Neural cell (in vitro differentiated cells): ENCODE results near the gene B4GALT5. TPM values are rescaled to one million over a fixed set of nuclear protein-coding genes. Genes with fewer than 3 reads are reported as not detected.

ENCODE experiments used
- H2AFZ ChIP-seq: fragments of 200-600, 300-800 bp; sonication (generic), shearing (Covaris generic); 2 replicates; pipeline ENCODE4 v1.6.0; 2014; ENCODE audit warnings: low read depth, mild to moderate bottlenecking, antibody characterized with exemption, low read length, moderate library complexity
- H3F3A ChIP-seq: fragments of 200-600 bp; shearing (Covaris generic); 2 replicates; pipeline ENCODE4 v1.6.1; 2016; ENCODE audit warnings: mild to moderate bottlenecking, moderate library complexity, mixed read lengths, antibody characterized with exemption, low read length; ENCODE audit not compliant: insufficient read depth, poor library complexity, severe bottlenecking
- H3K27ac ChIP-seq: fragments of 200-600, 300-800 bp; sonication (generic), shearing (Covaris generic); 2 replicates; pipeline ENCODE4 v1.5.1; 2014; ENCODE audit warnings: mild to moderate bottlenecking, low read length, moderate library complexity
- H3K27me3 ChIP-seq: fragments of 300-800, 200-600 bp; sonication (generic), shearing (Covaris generic); 2 replicates; pipeline ENCODE4 v1.6.0; 2014; ENCODE audit warnings: mild to moderate bottlenecking, low read depth, low read length, moderate library complexity; ENCODE audit not compliant: insufficient read depth
- H3K36me3 ChIP-seq: fragments of 300-800, 200-600 bp; sonication (generic), shearing (Covaris generic); 2 replicates; pipeline ENCODE4 v1.5.1; 2014; ENCODE audit warnings: mild to moderate bottlenecking, antibody characterized with exemption, low read length, moderate library complexity; ENCODE audit not compliant: insufficient read depth
- H3K4me2 ChIP-seq: fragments of 300-800, 200-600 bp; sonication (generic), shearing (Covaris generic); 2 replicates; pipeline ENCODE4 v1.6.0; 2014; ENCODE audit warnings: mild to moderate bottlenecking, low read length
- H3K4me3 ChIP-seq: fragments of 300-800, 200-600 bp; sonication (generic), shearing (Covaris generic); 2 replicates; pipeline ENCODE4 v1.5.1; 2014; ENCODE audit warnings: mild to moderate bottlenecking, low read length, moderate library complexity
- H3K79me2 ChIP-seq: fragments of 200-600 bp; shearing (Covaris generic); replicated peaks from 2 replicates; pipeline ENCODE4 v1.6.0; 2014; ENCODE audit warnings: mild to moderate bottlenecking, low read length, moderate library complexity; ENCODE audit not compliant: insufficient read depth
- H3K9ac ChIP-seq: fragments of 300-800, 200-600 bp; sonication (generic), shearing (Covaris generic); 2 replicates; pipeline ENCODE4 v1.6.1; 2016; ENCODE audit warnings: mild to moderate bottlenecking, low read length, mixed read lengths
- H3K9me2 ChIP-seq: fragments of 200-600 bp; shearing (Covaris generic); 2 replicates; pipeline ENCODE4 v1.6.1; 2016; ENCODE audit warnings: mild to moderate bottlenecking, low read length, mixed read lengths; ENCODE audit not compliant: insufficient read depth
- H3K9me3 ChIP-seq: fragments of 200-600, 300-800 bp; sonication (generic), shearing (Covaris generic); 2 replicates; pipeline ENCODE4 v1.6.1; 2016; ENCODE audit warnings: mild to moderate bottlenecking, mixed run types, low read length, moderate library complexity, mixed read lengths
- H4K20me1 ChIP-seq: fragments of 200-600 bp; shearing (Covaris generic); 2 replicates; pipeline ENCODE4 v1.6.1; 2016; ENCODE audit warnings: mild to moderate bottlenecking, mixed run types; ENCODE audit not compliant: insufficient read depth
- EP300 ChIP-seq: fragments of 450-650 bp; conservative IDR thresholded peaks from 2 replicates; pipeline ENCODE4 v1.6.1; 2014; ENCODE audit warnings: antibody characterized with exemption, mild to moderate bottlenecking, moderate library complexity; ENCODE audit not compliant: poor library complexity, severe bottlenecking
- EZH2 ChIP-seq: fragments of 200-600, 300-800 bp; shearing (Covaris generic), sonication (generic); IDR thresholded peaks from 2 replicates; pipeline ENCODE4 v1.6.1; 2014; ENCODE audit warnings: antibody characterized with exemption, low read length, borderline replicate concordance, mild to moderate bottlenecking; ENCODE audit not compliant: insufficient read depth, poor library complexity, severe bottlenecking
- MXI1 ChIP-seq: fragments of 450-650 bp; conservative IDR thresholded peaks from 2 replicates; pipeline ENCODE4 v1.6.1; 2014; ENCODE audit warnings: antibody characterized with exemption, mild to moderate bottlenecking; ENCODE audit not compliant: poor library complexity, severe bottlenecking
- POLR2AphosphoS5 ChIP-seq: IDR thresholded peaks from 2 replicates; pipeline ENCODE4 v1.6.1; 2012
- RAD21 ChIP-seq: fragments of 450-650 bp; conservative IDR thresholded peaks from 2 replicates; pipeline ENCODE4 v1.6.1; 2014; ENCODE audit warnings: antibody characterized with exemption, mild to moderate bottlenecking, moderate library complexity
- SMC3 ChIP-seq: fragments of 450-650 bp; conservative IDR thresholded peaks from 2 replicates; pipeline ENCODE4 v1.6.1; 2014; ENCODE audit warnings: antibody characterized with exemption, mild to moderate bottlenecking, moderate library complexity; ENCODE audit not compliant: poor library complexity
- TAF1 ChIP-seq: IDR thresholded peaks from 2 replicates; pipeline ENCODE4 v1.6.1; 2012; ENCODE audit warnings: low read depth
- polyA plus RNA-seq: library from polyadenylated mRNA; depleted of rRNA; stranded (reverse); fragments of >200 nt; gene quantifications from 2 replicates; pipeline ENCODE4 v1.2.3, GENCODE V29; 2014
- TF ChIP-seq, protein P1 (sequence below): fragments of 450-650 bp; IDR thresholded peaks from 2 replicates; pipeline ENCODE4 v1.5.1; 2014; ENCODE audit warnings: antibody characterized with exemption, mild to moderate bottlenecking, moderate library complexity; ENCODE audit not compliant: poor library complexity, severe bottlenecking
- TF ChIP-seq, protein P2 (sequence below): IDR thresholded peaks from 2 replicates; pipeline ENCODE4 v1.6.1; 2012; ENCODE audit warnings: borderline replicate concordance

The B4GALT5 gene
- polyA plus RNA-seq, 1 donor from 2014 or later, result 34.7 TPM

DNA sequence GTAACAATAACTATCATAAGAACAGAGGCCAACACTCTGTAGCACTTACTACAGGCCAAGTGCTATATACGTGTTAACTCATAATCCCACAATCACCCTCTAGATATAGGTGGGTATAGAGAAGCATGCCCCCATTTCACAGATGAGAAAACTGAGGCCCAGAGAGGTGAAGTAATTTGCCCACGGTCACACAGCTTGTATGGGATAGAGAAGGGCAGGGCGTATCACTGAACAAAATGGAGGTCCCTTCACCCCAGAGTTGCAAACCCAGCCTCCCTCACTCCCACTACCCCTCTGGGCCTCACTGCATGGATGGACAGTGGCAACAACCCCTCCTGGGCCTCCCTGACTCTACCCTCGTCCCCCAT, 113.9 kb downstream of the B4GALT5 start:
- Histone ChIP-seq H3K9me3 (no peaks in the 10 kb centered on the region), H3K79me2 (no peaks in the 10 kb centered on the region), H2AFZ (no peak overlapping the region), H3K27me3 (no peaks in the 10 kb centered on the region), H3K36me3 (no peaks in the 10 kb centered on the region), H3K9me2 (no peaks in the 10 kb centered on the region), H3F3A (no peaks in the 10 kb centered on the region), H3K9ac (no peak overlapping the region), H3K27ac (no peak overlapping the region), H4K20me1 (no peaks in the 10 kb centered on the region), H3K4me3 (no peak overlapping the region), H3K4me2 (no peak overlapping the region)
- TF ChIP-seq EZH2 (no peak), POLR2AphosphoS5 (no peak), EP300 (no peak)
- TF ChIP-seq, protein P1, sequence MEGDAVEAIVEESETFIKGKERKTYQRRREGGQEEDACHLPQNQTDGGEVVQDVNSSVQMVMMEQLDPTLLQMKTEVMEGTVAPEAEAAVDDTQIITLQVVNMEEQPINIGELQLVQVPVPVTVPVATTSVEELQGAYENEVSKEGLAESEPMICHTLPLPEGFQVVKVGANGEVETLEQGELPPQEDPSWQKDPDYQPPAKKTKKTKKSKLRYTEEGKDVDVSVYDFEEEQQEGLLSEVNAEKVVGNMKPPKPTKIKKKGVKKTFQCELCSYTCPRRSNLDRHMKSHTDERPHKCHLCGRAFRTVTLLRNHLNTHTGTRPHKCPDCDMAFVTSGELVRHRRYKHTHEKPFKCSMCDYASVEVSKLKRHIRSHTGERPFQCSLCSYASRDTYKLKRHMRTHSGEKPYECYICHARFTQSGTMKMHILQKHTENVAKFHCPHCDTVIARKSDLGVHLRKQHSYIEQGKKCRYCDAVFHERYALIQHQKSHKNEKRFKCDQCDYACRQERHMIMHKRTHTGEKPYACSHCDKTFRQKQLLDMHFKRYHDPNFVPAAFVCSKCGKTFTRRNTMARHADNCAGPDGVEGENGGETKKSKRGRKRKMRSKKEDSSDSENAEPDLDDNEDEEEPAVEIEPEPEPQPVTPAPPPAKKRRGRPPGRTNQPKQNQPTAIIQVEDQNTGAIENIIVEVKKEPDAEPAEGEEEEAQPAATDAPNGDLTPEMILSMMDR, result no peak

DNA sequence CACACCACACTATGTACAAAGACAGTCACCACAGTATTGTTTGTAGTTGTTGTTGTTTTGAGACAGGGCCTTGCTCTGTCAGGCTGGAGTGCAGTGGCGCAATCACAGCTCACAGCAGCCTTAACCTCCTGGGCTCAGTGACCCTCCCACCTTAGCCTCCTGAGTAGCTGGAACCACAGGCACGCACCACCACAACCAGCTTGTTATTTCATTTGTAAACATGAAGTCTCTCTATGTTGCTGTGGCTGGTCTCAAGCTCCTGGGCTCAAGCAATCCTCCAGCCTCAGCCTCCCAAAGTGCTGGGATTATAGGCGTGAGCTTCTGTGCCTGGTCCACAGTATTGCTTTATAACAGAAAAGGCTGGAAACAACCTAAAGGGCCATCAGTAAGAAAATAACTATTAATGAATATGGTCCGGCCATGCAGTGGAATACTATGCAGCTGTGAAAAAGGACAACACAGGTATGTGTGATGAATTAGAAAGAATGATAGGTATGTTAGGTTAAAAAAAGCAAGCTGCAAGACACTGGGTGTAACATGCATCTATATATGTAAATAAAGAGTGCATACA, 115.8 kb downstream of the B4GALT5 start:
- no peak overlapping the region for H3K4me3 ChIP-seq
- H3K9me3 ChIP-seq, result no peaks in the 10 kb centered on the region
- H3K9ac ChIP-seq, result no peak overlapping the region
- no peak overlapping the region for H3K27ac ChIP-seq
- no peak overlapping the region for H3K4me2 ChIP-seq
- TF ChIP-seq TAF1, result no peak
- no peak for TF ChIP-seq RAD21
- TF ChIP-seq, protein P2, sequence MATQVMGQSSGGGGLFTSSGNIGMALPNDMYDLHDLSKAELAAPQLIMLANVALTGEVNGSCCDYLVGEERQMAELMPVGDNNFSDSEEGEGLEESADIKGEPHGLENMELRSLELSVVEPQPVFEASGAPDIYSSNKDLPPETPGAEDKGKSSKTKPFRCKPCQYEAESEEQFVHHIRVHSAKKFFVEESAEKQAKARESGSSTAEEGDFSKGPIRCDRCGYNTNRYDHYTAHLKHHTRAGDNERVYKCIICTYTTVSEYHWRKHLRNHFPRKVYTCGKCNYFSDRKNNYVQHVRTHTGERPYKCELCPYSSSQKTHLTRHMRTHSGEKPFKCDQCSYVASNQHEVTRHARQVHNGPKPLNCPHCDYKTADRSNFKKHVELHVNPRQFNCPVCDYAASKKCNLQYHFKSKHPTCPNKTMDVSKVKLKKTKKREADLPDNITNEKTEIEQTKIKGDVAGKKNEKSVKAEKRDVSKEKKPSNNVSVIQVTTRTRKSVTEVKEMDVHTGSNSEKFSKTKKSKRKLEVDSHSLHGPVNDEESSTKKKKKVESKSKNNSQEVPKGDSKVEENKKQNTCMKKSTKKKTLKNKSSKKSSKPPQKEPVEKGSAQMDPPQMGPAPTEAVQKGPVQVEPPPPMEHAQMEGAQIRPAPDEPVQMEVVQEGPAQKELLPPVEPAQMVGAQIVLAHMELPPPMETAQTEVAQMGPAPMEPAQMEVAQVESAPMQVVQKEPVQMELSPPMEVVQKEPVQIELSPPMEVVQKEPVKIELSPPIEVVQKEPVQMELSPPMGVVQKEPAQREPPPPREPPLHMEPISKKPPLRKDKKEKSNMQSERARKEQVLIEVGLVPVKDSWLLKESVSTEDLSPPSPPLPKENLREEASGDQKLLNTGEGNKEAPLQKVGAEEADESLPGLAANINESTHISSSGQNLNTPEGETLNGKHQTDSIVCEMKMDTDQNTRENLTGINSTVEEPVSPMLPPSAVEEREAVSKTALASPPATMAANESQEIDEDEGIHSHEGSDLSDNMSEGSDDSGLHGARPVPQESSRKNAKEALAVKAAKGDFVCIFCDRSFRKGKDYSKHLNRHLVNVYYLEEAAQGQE, result no peak
- no peak for TF ChIP-seq MXI1
- no peak for TF ChIP-seq SMC3
- TF ChIP-seq EP300, result no peak
- TF ChIP-seq, protein P1, result no peak
- no peak for TF ChIP-seq EZH2
- TF ChIP-seq POLR2AphosphoS5, result no peak
- no peaks in the 10 kb centered on the region for H3K79me2 ChIP-seq
- H3F3A ChIP-seq, result no peaks in the 10 kb centered on the region
- no peaks in the 10 kb centered on the region for H3K27me3 ChIP-seq
- no peak overlapping the region for H2AFZ ChIP-seq
- no peaks in the 10 kb centered on the region for H3K9me2 ChIP-seq
- no peaks in the 10 kb centered on the region for H4K20me1 ChIP-seq
- no peaks in the 10 kb centered on the region for H3K36me3 ChIP-seq
